ENCODE data around the gene ZNF783.
"Not testable (repeated sequence)": the region's sequence is repeated elsewhere in the genome, so short reads cannot be mapped to it uniquely, and the experiment has no call there.

Gene ZNF783

DNA sequence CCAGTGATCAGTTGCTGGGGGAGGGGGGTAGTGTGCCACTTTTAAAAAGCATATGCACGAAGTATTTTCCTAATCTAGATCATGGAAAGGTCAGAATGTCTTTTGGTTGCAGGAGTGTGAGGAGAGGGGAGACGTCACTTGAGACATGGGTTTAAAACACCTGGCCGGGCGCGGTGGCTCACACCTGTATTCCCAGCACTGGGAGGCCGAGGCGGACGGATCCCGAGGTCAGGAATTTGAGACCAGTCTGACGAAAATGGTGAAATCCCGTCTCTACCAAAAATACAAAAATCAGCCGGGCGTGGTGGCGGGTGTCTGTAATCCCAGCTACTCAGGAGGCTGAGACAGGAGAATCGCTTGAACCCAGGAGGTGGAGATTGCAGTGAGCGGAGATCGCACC, 35.6 kb upstream of the ZNF783 start:
- H3K4me1 ChIP-seq (ENCODE audit: control insufficient read depth, insufficient read depth, low read length); H3K4me2 ChIP-seq (ENCODE audit: low read length); H3K4me3 ChIP-seq (ENCODE audit: low read length); H3K9ac ChIP-seq (ENCODE audit: low read depth, low read length); H3K27me3 ChIP-seq (ENCODE audit: control insufficient read depth, insufficient read depth, low read length); H3K9me3 ChIP-seq (replicated peaks; ENCODE audit: low read length): not testable (repeated sequence)
- H3K36me3 ChIP-seq (ENCODE audit: insufficient read depth, low read length) = peaks cover 28% of the 10 kb centered on the region

DNA sequence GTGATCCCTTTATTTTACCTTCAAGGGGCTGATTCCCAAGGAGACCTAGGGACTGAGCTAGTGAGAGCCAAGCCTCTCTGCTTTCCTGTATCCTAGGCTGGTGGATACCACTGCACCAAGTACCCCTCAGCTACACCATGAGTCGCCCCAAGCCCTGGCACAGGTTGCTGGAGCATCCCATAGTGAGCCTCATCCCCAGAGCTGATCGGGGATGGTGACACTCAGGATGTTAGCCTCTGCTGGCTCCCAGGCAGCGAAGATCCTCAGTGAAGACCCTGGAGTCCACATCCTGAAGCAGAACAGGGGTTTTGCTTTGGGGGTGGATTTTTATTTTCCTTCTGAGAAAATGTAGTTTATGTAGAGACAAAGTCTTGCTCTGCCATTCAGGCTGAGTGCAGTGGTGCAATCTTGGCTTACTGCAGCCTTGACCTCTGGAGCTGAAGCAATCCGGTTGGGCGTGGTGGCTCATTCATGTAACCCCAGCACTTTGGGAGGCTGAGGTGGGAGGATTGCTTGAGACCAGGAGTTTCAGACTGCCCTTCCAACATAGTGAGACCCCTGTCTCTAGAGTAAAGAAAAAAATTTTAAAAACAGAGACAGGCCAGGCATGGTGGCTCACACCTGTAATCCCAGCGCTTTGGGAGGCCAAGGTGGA, 35.0 kb upstream of the ZNF783 start:
- Histone ChIP-seq H3K36me3 (ENCODE audit: insufficient read depth, low read length) (peaks cover 25% of the 10 kb centered on the region), H3K9ac (ENCODE audit: low read depth, low read length) (no peak overlapping the region), H3K4me1 (ENCODE audit: control insufficient read depth, insufficient read depth, low read length) (peaks cover 4% of the 10 kb centered on the region), H3K27me3 (ENCODE audit: control insufficient read depth, insufficient read depth, low read length) (no peaks in the 10 kb centered on the region), H3K9me3 (replicated peaks; ENCODE audit: low read length) (no peaks in the 10 kb centered on the region), H3K4me3 (ENCODE audit: low read length) (no peak overlapping the region), H3K4me2 (ENCODE audit: low read length) (no peak overlapping the region)

DNA sequence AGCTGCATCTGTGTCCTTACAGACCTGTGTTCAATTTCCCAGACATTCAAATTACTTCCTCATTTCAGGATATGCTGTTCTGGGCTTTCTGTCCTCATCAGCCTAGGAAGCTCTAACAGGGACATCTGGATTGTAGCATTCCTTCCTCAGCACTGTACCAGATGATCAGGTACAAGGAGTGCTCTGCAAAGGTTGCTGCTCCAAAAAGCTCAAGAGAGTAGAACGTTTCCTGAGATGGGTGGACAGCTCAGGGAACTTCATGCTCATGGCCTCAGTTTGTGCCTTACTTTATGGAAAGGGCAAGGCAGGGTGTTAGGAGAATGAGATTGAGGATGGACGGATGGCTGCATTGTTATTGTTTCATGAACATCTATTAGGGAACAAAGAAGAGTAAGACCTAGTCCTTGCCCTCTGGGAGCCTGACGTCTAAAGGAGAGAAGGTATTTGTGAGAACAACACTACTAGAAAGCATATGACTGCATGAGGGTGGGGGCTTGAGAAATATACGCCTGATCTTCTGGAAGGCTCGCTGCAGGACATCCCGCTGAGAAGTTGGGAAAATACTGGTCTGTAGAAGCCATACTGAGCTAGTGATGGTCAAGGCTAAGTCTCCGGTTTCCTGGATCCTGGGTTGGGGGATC, 33.0 kb upstream of the ZNF783 start:
- no peak overlapping the region for H3K9ac ChIP-seq (ENCODE audit: low read depth, low read length)
- H3K36me3 ChIP-seq (ENCODE audit: insufficient read depth, low read length) = peaks cover 21% of the 10 kb centered on the region
- no peak overlapping the region for H3K4me3 ChIP-seq (ENCODE audit: low read length)
- no peaks in the 10 kb centered on the region for H3K27me3 ChIP-seq (ENCODE audit: control insufficient read depth, insufficient read depth, low read length)
- no peaks in the 10 kb centered on the region for H3K9me3 ChIP-seq (replicated peaks; ENCODE audit: low read length)
- peaks cover 17% of the 10 kb centered on the region for H3K4me1 ChIP-seq (ENCODE audit: control insufficient read depth, insufficient read depth, low read length)
- no peak overlapping the region for H3K4me2 ChIP-seq (ENCODE audit: low read length)

DNA sequence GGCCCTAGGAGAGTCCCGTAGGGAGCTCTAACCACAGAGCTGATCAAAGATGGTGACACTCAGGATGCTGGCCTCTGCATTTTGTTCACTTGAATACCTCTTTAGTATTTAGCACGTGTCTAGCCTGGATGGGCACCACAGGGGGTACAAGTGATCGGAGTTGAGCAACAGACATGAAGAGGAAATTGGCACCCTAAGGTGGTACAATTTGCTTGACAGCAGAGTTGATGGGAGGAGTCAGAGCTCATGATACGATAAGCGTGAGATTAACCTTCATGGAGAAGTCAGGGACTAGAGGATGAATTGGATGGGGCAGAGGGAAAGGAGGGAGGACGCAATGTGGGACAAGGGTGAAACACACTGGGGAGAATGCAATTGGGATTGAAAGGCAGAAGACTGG, 32.5 kb upstream of the ZNF783 start:
- Histone ChIP-seq H3K4me3 (ENCODE audit: low read length) (no peak overlapping the region), H3K27me3 (ENCODE audit: control insufficient read depth, insufficient read depth, low read length) (no peaks in the 10 kb centered on the region), H3K9ac (ENCODE audit: low read depth, low read length) (no peak overlapping the region), H3K4me1 (ENCODE audit: control insufficient read depth, insufficient read depth, low read length) (peaks cover 21% of the 10 kb centered on the region), H3K4me2 (ENCODE audit: low read length) (no peak overlapping the region), H3K9me3 (replicated peaks; ENCODE audit: low read length) (no peaks in the 10 kb centered on the region), H3K36me3 (ENCODE audit: insufficient read depth, low read length) (peaks cover 16% of the 10 kb centered on the region)

DNA sequence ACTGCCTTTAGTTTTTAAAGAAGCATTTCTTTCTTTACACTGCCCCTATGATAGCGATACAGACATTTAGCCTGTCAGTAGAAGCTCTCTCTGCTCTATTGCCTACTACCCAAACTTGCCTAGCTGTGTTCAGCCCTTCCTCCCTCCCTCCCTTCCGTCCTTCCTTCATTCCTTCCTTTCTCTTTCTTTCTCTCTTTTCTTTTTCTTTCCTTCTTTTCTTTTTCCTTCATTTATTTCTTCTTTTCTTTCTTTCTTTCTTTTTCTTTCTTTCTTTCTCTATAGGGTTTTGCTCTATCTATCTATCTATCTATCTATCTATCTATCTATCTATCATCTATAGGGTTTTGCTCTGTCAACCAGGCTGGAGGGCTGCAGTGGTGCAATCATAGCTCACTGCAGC, 29.6 kb upstream of the ZNF783 start:
- Histone ChIP-seq H3K4me3 (ENCODE audit: low read length) (no peak overlapping the region), H3K4me2 (ENCODE audit: low read length) (no peak overlapping the region), H3K9ac (ENCODE audit: low read depth, low read length) (no peak overlapping the region), H3K27me3 (ENCODE audit: control insufficient read depth, insufficient read depth, low read length) (no peaks in the 10 kb centered on the region), H3K4me1 (ENCODE audit: control insufficient read depth, insufficient read depth, low read length) (peaks cover 17% of the 10 kb centered on the region), H3K36me3 (ENCODE audit: insufficient read depth, low read length) (no peaks in the 10 kb centered on the region), H3K9me3 (replicated peaks; ENCODE audit: low read length) (no peaks in the 10 kb centered on the region)

DNA sequence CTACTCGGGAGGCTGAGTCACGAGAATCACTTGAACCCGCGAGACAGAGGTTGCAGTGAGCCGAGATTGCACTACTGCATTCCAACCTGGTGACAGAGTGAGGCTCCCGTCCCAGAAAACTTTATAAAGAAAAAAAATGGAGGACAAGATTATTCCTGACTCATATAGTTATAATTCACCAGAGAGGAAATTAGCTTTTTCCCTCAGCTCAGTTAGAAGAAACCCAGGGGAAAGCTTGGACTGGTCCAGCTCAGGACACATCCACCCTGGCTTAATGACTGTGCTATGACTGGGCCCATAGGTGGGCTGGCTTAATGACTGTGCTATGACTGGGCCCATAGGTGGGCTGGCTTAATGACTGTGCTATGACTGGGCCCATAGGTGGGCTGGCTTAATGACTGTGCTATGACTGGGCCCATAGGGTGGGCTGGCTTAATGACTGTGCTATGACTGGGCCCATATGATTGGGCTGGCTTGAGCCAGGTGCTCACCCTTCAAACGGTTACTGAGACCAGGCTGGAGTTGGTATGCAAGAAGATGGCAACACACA, 28.3 kb upstream of the ZNF783 start:
- H3K27me3 ChIP-seq (ENCODE audit: control insufficient read depth, insufficient read depth, low read length); H3K36me3 ChIP-seq (ENCODE audit: insufficient read depth, low read length); H3K9me3 ChIP-seq (replicated peaks; ENCODE audit: low read length): not testable (repeated sequence)
- peaks cover 26% of the 10 kb centered on the region for H3K4me1 ChIP-seq (ENCODE audit: control insufficient read depth, insufficient read depth, low read length)
- H3K9ac ChIP-seq (ENCODE audit: low read depth, low read length) = peak overlapping the region; percentile 47
- H3K4me3 ChIP-seq (ENCODE audit: low read length) = peak overlapping the region; percentile 44
- H3K4me2 ChIP-seq (ENCODE audit: low read length) = peak overlapping the region; percentile 61

DNA sequence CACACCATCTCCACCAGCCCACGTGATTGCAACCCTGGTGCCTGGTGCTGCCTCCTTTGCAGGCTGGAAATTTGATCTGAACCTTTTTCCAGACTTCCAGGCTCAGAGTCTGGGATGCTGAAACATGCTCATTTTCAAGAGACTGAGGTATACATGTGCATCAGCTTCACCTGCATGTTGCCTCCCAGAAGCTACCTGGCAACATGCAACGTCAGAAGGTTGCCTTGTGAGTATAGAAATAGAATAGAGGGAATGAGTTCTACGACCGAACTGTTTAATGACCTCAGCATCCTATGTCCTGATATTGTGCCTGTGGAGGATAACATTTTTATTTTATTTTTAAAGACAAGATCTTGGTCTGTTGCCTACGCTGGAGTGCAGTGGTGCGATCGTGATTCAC, 24.5 kb upstream of the ZNF783 start:
- Histone ChIP-seq H3K4me2 (ENCODE audit: low read length) (no peak overlapping the region), H3K9me3 (replicated peaks; ENCODE audit: low read length) (no peaks in the 10 kb centered on the region), H3K27me3 (ENCODE audit: control insufficient read depth, insufficient read depth, low read length) (no peaks in the 10 kb centered on the region), H3K4me1 (ENCODE audit: control insufficient read depth, insufficient read depth, low read length) (peaks cover 36% of the 10 kb centered on the region), H3K9ac (ENCODE audit: low read depth, low read length) (no peak overlapping the region), H3K36me3 (ENCODE audit: insufficient read depth, low read length) (no peaks in the 10 kb centered on the region), H3K4me3 (ENCODE audit: low read length) (no peak overlapping the region)

DNA sequence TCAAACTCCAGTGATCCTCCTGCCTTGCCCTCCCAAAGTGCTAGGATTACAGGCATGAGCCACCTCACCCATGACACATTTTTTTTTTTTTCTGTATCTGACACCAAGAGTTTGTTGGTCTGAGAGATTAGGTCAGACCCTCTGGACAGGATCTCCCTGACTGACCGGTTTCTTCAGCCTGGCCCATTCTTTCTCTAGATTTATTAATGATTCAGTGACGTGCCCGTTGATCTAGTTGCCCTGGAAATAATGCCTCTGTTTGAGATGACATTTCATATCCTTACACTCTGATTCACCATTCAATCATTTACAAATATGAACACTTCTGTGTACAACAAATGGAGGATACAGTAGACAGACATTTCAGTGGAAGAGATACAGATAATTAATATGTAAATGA, 23.9 kb upstream of the ZNF783 start:
- Histone ChIP-seq H3K36me3 (ENCODE audit: insufficient read depth, low read length) (no peaks in the 10 kb centered on the region), H3K27me3 (ENCODE audit: control insufficient read depth, insufficient read depth, low read length) (no peaks in the 10 kb centered on the region), H3K4me1 (ENCODE audit: control insufficient read depth, insufficient read depth, low read length) (peaks cover 30% of the 10 kb centered on the region), H3K4me3 (ENCODE audit: low read length) (no peak overlapping the region), H3K9me3 (replicated peaks; ENCODE audit: low read length) (no peaks in the 10 kb centered on the region), H3K4me2 (ENCODE audit: low read length) (no peak overlapping the region), H3K9ac (ENCODE audit: low read depth, low read length) (peak overlapping the region; percentile 25)

DNA sequence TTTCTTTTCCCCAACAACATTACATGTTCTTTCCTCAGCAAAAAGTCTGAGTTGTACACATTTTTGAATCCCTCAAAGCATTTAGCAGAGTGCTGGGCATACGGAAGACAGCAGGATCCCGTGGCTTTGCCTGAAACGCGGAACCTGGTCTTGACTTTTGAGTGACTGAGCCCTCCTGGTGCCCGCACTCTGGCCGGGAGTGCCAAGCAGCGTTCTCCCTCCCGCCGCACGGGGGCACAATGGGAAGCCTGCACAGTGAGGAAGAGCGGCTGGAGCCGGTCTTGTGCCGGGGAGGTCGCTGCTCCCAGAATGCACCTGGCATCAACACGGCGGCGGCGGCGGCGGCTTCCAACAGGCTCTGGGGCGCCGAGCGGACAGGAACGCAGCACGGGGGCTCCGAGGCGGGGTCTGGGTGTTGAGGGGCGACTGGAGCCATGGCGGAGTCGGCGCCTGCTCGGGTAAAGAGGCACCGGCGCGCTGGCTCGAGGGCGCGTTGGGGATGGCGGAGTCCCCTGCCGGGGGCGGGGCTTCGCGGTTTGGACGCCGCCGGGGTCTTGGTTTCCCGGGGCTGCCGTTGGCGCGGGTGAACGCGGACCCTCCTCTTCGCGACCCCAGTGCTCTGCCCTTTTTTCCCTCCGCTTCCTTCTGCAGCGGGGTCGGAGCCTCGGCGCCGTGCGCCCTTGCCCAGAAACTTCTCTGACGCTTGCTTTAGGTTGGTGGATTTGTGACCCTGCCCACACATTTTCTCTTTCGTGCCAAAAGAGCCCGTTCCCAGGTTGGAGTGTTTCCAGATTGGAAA, 22.5 kb upstream of the ZNF783 start, which contains the start of gene ZNF212:
Gene ZNF212, plus strand, starts transcription at position 307 of the 799 bp plus-strand sequence. Its CDS starts 128 bp downstream, at position 435.
- Histone ChIP-seq H3K4me1 (ENCODE audit: control insufficient read depth, insufficient read depth, low read length) (peaks cover 21% of the 10 kb centered on the region), H3K27me3 (ENCODE audit: control insufficient read depth, insufficient read depth, low read length) (no peaks in the 10 kb centered on the region), H3K4me2 (ENCODE audit: low read length) (peak within 1 kb of the TSS; percentile 97), H3K36me3 (ENCODE audit: insufficient read depth, low read length) (no peaks in the 10 kb centered on the region), H3K9me3 (replicated peaks; ENCODE audit: low read length) (no peaks in the 10 kb centered on the region), H3K4me3 (ENCODE audit: low read length) (peak within 1 kb of the TSS; percentile 91), H3K9ac (ENCODE audit: low read depth, low read length) (peak within 1 kb of the TSS; percentile 88)

DNA sequence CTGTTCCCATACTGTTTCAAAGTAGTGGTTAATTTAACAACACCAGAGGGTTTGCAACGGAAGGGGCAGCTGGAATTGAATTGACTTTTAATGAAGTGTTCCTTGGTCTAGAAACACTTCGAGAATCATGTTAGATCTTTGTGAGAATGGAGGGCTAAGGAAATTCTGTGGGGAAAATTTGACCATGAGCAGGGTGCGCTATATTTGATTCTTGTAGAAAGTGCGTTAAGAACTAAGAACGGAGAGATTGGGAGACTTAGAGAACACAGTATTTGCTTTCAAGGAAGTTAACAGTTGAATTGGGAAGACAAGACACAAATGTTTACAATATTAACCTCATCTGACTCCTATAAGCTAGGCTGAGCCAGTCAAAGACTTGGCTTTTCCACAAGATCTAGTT, 21.4 kb upstream of the ZNF783 start:
- Histone ChIP-seq H3K4me1 (ENCODE audit: control insufficient read depth, insufficient read depth, low read length) (peaks cover 21% of the 10 kb centered on the region), H3K9ac (ENCODE audit: low read depth, low read length) (peak overlapping the region; percentile 88), H3K36me3 (ENCODE audit: insufficient read depth, low read length) (no peaks in the 10 kb centered on the region), H3K4me3 (ENCODE audit: low read length) (peak overlapping the region; percentile 91), H3K4me2 (ENCODE audit: low read length) (peak overlapping the region; percentile 97), H3K27me3 (ENCODE audit: control insufficient read depth, insufficient read depth, low read length) (no peaks in the 10 kb centered on the region), H3K9me3 (replicated peaks; ENCODE audit: low read length) (no peaks in the 10 kb centered on the region)

DNA sequence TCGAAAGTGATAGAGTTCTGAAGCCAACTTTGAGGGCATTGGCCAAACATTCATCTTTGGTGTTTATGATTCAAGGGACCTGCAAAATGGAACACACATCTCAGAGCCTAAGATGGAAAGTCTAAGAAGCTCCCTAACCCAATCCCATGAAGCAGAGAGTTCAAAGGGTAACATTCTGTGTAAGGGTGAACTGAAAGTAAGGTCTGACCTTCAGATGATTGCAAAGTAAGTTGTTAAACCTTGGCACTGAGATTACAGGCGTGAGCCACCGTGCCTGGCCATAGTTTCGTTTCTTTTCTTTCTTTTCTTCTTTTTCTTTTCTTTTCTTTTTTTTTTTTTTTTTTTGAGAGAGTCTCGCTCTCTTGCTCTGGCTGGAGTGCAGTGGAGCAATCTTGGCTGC, 20.3 kb upstream of the ZNF783 start:
- no peaks in the 10 kb centered on the region for H3K27me3 ChIP-seq (ENCODE audit: control insufficient read depth, insufficient read depth, low read length)
- no peak overlapping the region for H3K9ac ChIP-seq (ENCODE audit: low read depth, low read length)
- H3K4me3 ChIP-seq (ENCODE audit: low read length) = no peak overlapping the region
- no peak overlapping the region for H3K4me2 ChIP-seq (ENCODE audit: low read length)
- peaks cover 21% of the 10 kb centered on the region for H3K4me1 ChIP-seq (ENCODE audit: control insufficient read depth, insufficient read depth, low read length)
- no peaks in the 10 kb centered on the region for H3K9me3 ChIP-seq (replicated peaks; ENCODE audit: low read length)
- H3K36me3 ChIP-seq (ENCODE audit: insufficient read depth, low read length) = no peaks in the 10 kb centered on the region
